Upper lobe of right lung (tissue), 1 donor: ENCODE data around the gene SLC36A3. TPM values are rescaled to one million over a fixed set of nuclear protein-coding genes. Genes with fewer than 3 reads are reported as not detected.

Source experiments
- ATAC-seq: fragments of 200-7000 bp; cut with Tn5 transposase; one replicate; pipeline ENCODE4 v1.9.1; 2020; ENCODE audit warnings: mild to moderate bottlenecking, moderate library complexity
- DNase-seq: peaks from one replicate; pipeline ENCODE4 v3.0.0-alpha.2; 2020
- H3K27ac ChIP-seq: fragments of 200-600 bp; one replicate; pipeline ENCODE4 v1.8.0; 2022
- H3K27me3 ChIP-seq: fragments of 200-600 bp; one replicate; pipeline ENCODE4 v1.8.0; 2022; ENCODE audit warnings: mild to moderate bottlenecking
- H3K36me3 ChIP-seq: fragments of 200-600 bp; one replicate; pipeline ENCODE4 v1.8.0; 2022
- H3K4me1 ChIP-seq: fragments of 200-600 bp; one replicate; pipeline ENCODE4 v1.8.0; 2022
- H3K4me3 ChIP-seq: fragments of 200-600 bp; one replicate; pipeline ENCODE4 v1.8.0; 2022; ENCODE audit warnings: mild to moderate bottlenecking
- H3K9me3 ChIP-seq: fragments of 200-600 bp; one replicate; pipeline ENCODE4 v1.8.0; 2022
- intact Hi-C: fragments of 100-400 bp; cut with DNase I; formaldehyde crosslinking; loops from one replicate; pipeline ENCODE4 v1.11.0; 2022
- total RNA-seq: library from RNA; stranded (reverse); fragmentation: NEBNext Ultra II Directional; extraction: Animal tissue kit (Norgen Biotek cat#: 25700); gene quantifications from one replicate; pipeline ENCODE4 v1.2.1, GENCODE V29; 2021
- TF ChIP-seq, protein P1 (sequence below): fragments of 200-600 bp; IDR thresholded peaks from one replicate; pipeline ENCODE4 v1.8.0; 2022; ENCODE audit warnings: antibody characterized with exemption
- donor health status: DM: no; HTN: yes; CAD: no; lungs with severe emphysema.

Gene SLC36A3
- total RNA-seq, 1 donor from 2014 or later, result not detected

GRCh38 chr5:151345187-151345807 is 41.7 kb upstream of the SLC36A3 start:
- H3K27ac ChIP-seq, result no peak overlapping the region
- intact Hi-C loops, result no loop called here
- TF ChIP-seq, protein P1, sequence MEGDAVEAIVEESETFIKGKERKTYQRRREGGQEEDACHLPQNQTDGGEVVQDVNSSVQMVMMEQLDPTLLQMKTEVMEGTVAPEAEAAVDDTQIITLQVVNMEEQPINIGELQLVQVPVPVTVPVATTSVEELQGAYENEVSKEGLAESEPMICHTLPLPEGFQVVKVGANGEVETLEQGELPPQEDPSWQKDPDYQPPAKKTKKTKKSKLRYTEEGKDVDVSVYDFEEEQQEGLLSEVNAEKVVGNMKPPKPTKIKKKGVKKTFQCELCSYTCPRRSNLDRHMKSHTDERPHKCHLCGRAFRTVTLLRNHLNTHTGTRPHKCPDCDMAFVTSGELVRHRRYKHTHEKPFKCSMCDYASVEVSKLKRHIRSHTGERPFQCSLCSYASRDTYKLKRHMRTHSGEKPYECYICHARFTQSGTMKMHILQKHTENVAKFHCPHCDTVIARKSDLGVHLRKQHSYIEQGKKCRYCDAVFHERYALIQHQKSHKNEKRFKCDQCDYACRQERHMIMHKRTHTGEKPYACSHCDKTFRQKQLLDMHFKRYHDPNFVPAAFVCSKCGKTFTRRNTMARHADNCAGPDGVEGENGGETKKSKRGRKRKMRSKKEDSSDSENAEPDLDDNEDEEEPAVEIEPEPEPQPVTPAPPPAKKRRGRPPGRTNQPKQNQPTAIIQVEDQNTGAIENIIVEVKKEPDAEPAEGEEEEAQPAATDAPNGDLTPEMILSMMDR, result no peak

GRCh38 chr5:151344088-151344487 is 40.5 kb upstream of the SLC36A3 start:
- H3K9me3 ChIP-seq, result no peaks in the 10 kb centered on the region
- H3K4me3 ChIP-seq, result no peak overlapping the region
- intact Hi-C loops, result no loop called here
- TF ChIP-seq, protein P1, result no peak
- ATAC-seq (no peak), DNase-seq (no peak)
- H3K36me3 ChIP-seq, result no peaks in the 10 kb centered on the region
- no peaks in the 10 kb centered on the region for H3K4me1 ChIP-seq
- H3K27me3 ChIP-seq, result peaks cover 19% of the 10 kb centered on the region
- H3K27ac ChIP-seq, result no peak overlapping the region

More at GRCh38 chr5:151345187-151345807, 41.7 kb upstream of the SLC36A3 start:
- H3K27me3 ChIP-seq, result peaks cover 19% of the 10 kb centered on the region
- H3K9me3 ChIP-seq, result no peaks in the 10 kb centered on the region
- DNase-seq (no peak), ATAC-seq (peak; percentile 12)
- no peaks in the 10 kb centered on the region for H3K4me1 ChIP-seq
- no peak overlapping the region for H3K4me3 ChIP-seq
- H3K36me3 ChIP-seq, result no peaks in the 10 kb centered on the region

DNA sequence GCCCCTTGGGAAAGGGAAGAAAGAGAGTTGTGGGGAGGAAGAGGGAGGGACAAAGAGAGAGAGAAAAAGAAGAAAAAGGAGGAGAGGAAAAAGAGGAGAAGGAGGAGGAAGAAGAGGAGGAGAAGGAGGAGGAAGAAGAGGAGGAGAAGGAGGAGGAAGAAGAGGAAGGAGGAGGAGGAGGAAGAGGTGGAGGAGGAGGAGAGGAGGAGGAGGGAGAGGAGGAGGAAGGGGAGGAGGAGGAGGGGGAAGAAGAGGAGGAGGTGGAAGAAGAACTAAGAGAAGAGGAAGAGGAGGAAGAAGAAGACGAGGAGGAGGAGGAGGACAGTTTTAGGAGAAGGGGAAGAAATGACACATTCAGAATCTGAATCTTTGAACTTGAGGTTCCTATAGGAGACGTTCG is 36.4 kb upstream of the SLC36A3 start:
- H3K27me3 ChIP-seq, result peaks cover 10% of the 10 kb centered on the region
- ATAC-seq (no peak), DNase-seq (no peak)
- H3K4me3 ChIP-seq, result no peak overlapping the region
- TF ChIP-seq, protein P1, result no peak
- H3K36me3 ChIP-seq, result no peaks in the 10 kb centered on the region
- intact Hi-C loops, result no loop called here
- H3K4me1 ChIP-seq, result no peaks in the 10 kb centered on the region
- H3K9me3 ChIP-seq, result no peaks in the 10 kb centered on the region
- no peak overlapping the region for H3K27ac ChIP-seq

GRCh38 chr5:151338734-151339133 is 35.2 kb upstream of the SLC36A3 start:
- intact Hi-C loops, result no loop called here
- Histone ChIP-seq H3K36me3 (no peaks in the 10 kb centered on the region), H3K9me3 (no peaks in the 10 kb centered on the region), H3K4me3 (no peak overlapping the region), H3K27ac (no peak overlapping the region), H3K27me3 (peaks cover 10% of the 10 kb centered on the region), H3K4me1 (no peaks in the 10 kb centered on the region)
- DNase-seq (no peak), ATAC-seq (no peak)
- TF ChIP-seq, protein P1, result no peak

GRCh38 chr5:151332857-151333256 is 29.3 kb upstream of the SLC36A3 start:
- TF ChIP-seq, protein P1, result no peak
- H3K4me1 ChIP-seq, result no peaks in the 10 kb centered on the region
- no peak for ATAC-seq

DNA sequence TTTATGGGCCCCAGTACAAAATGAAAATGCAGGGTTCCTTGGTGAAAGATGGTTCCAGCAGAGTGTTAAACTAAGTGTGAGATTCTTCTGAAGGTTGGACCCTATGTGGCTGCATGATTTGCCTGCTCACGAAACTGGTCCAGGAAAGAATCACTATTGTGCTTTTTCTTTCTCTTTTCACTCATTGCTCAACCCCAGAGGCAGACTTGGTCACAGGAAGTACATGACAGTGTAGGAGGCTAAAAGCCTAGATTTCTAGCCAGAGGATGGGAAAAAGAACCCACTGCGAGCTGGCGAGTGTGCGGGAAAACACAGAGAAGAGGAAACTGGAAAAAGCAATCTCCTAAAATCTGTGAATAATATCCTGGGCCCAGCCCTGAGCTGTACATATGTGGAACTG is 25.2 kb upstream of the SLC36A3 start:
- no peak overlapping the region for H3K27ac ChIP-seq
- ATAC-seq (peak; percentile 60), DNase-seq (no peak)
- H3K9me3 ChIP-seq, result no peaks in the 10 kb centered on the region
- no peaks in the 10 kb centered on the region for H3K36me3 ChIP-seq
- H3K4me3 ChIP-seq, result no peak overlapping the region
- H3K27me3 ChIP-seq, result no peaks in the 10 kb centered on the region
- H3K4me1 ChIP-seq, result no peaks in the 10 kb centered on the region
- TF ChIP-seq, protein P1, result no peak
- intact Hi-C loops, result no loop called here

More at GRCh38 chr5:151332857-151333256, 29.3 kb upstream of the SLC36A3 start:
- Histone ChIP-seq H3K9me3 (no peaks in the 10 kb centered on the region), H3K4me3 (no peak overlapping the region), H3K36me3 (no peaks in the 10 kb centered on the region), H3K27ac (no peak overlapping the region), H3K27me3 (no peaks in the 10 kb centered on the region)
- DNase-seq, result no peak
- intact Hi-C loops, result no loop called here
